IMR-90 (cell line): ENCODE measurements around the gene OVCA2.

Source experiments
- BHLHE40 ChIP-seq: fragments of 150-350 bp; IDR thresholded peaks from 2 replicates; pipeline ENCODE4 v1.6.1; 2016; ENCODE audit warnings: mild to moderate bottlenecking, low read depth, low read length
- CEBPB ChIP-seq: IDR thresholded peaks from 2 replicates; pipeline ENCODE4 v1.6.1; 2012; ENCODE audit warnings: low read depth, low read length, improper control_type of control experiment
- CTCF ChIP-seq: conservative IDR thresholded peaks from 2 replicates; pipeline ENCODE4 v1.5.1; 2012; ENCODE audit warnings: mild to moderate bottlenecking, low read depth, low read length, improper control_type of control experiment
- FOS ChIP-seq: fragments of 150-350 bp; IDR thresholded peaks from 2 replicates; pipeline ENCODE4 v1.6.1; 2016; ENCODE audit warnings: low read depth, low read length
- MAFK ChIP-seq: IDR thresholded peaks from 2 replicates; pipeline ENCODE4 v1.6.1; 2012; ENCODE audit warnings: low read depth, low read length, improper control_type of control experiment
- MAZ ChIP-seq: IDR thresholded peaks from 2 replicates; pipeline ENCODE4 v1.6.1; 2012; ENCODE audit warnings: low read depth, mild to moderate bottlenecking, low read length, improper control_type of control experiment, moderate library complexity, borderline replicate concordance
- MXI1 ChIP-seq: IDR thresholded peaks from 2 replicates; pipeline ENCODE4 v1.6.1; 2012; ENCODE audit warnings: low read depth, mild to moderate bottlenecking, low read length, moderate library complexity, borderline replicate concordance
- NFE2L2 ChIP-seq: fragments of 150-350 bp; IDR thresholded peaks from 2 replicates; pipeline ENCODE4 v1.6.1; 2016; ENCODE audit warnings: low read depth, mild to moderate bottlenecking, low read length
- POLR2A ChIP-seq: IDR thresholded peaks from 2 replicates; pipeline ENCODE4 v1.6.1; 2012; ENCODE audit warnings: mild to moderate bottlenecking, low read depth, low read length
- RAD21 ChIP-seq: IDR thresholded peaks from 2 replicates; pipeline ENCODE4 v1.6.1; 2012; ENCODE audit warnings: low read length, improper control_type of control experiment
- RCOR1 ChIP-seq: IDR thresholded peaks from 2 replicates; pipeline ENCODE4 v1.6.1; 2012; ENCODE audit warnings: mild to moderate bottlenecking, low read length, improper control_type of control experiment; ENCODE audit not compliant: insufficient replicate concordance
- RFX5 ChIP-seq: IDR thresholded peaks from 2 replicates; pipeline ENCODE4 v1.8.0; 2012; ENCODE audit warnings: low read depth, mild to moderate bottlenecking, low read length, moderate library complexity
- SMC3 ChIP-seq: fragments of 150-350 bp; IDR thresholded peaks from 2 replicates; pipeline ENCODE4 v1.6.1; 2016; ENCODE audit warnings: low read depth, mild to moderate bottlenecking, antibody characterized with exemption, low read length, moderate library complexity
- TF ChIP-seq, protein P1 (sequence below): fragments of 150-350 bp; IDR thresholded peaks from 2 replicates; pipeline ENCODE4 v1.6.1; 2017; ENCODE audit warnings: mild to moderate bottlenecking, antibody characterized with exemption, low read length, low read depth

DNA sequence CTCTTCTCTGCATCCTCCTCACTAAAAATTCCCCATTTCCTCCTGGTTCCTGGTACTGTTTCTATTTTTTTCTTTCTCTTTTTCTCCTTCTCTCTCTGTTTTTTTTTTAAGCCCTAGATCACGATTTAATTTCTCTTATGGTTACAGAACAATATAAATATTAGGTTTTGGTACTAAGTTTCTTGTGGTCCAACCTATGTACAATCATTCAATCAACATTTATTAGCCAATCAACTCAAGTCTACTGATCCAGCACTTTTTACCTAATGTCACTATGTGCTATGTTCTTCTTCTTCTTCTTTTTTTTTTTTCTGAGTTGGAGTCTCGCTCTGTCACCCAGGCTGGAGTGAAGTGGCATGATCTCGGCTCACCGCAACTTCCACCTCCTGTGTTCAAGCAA is 29.3 kb upstream of the OVCA2 start:
- TF ChIP-seq CTCF (no peak), RAD21 (no peak), MXI1 (no peak), POLR2A (no peak), RFX5 (no peak), MAFK (no peak), CEBPB (no peak), NFE2L2 (no peak), BHLHE40 (no peak), RCOR1 (no peak), SMC3 (no peak), MAZ (no peak), FOS (no peak)
- TF ChIP-seq, protein P1, sequence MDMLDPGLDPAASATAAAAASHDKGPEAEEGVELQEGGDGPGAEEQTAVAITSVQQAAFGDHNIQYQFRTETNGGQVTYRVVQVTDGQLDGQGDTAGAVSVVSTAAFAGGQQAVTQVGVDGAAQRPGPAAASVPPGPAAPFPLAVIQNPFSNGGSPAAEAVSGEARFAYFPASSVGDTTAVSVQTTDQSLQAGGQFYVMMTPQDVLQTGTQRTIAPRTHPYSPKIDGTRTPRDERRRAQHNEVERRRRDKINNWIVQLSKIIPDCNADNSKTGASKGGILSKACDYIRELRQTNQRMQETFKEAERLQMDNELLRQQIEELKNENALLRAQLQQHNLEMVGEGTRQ: no peak
